IMR-90 (cell line): ENCODE results near the gene F3. TPM values are rescaled to one million over a fixed set of nuclear protein-coding genes. Genes with fewer than 3 reads are reported as not detected.

Experiments
- ATAC-seq: fragments of 200-7000 bp; cut with Tn5 transposase; 2 replicates; pipeline ENCODE4 v1.9.1; 2020; ENCODE audit warnings: low read depth, mild to moderate bottlenecking, moderate library complexity
- BruUV-seq: library from RNA; stranded (reverse); fragments of 400-500 nt; replicated peaks from 2 replicates; lab custom pipeline; 2021; lab: Mats Ljungman, UMichigan
- CTCF ChIA-PET: fragments of 300-600 bp; formaldehyde crosslinking; extraction: SDS; loops from one replicate; lab custom pipeline; 2021; ENCODE audit warnings: antibody characterized with exemption; lab: Yijun Ruan, JAX
- POLR2A ChIA-PET: fragments of 300-600 bp; sonication (Branson Sonifier 250); formaldehyde crosslinking; loops from one replicate; lab custom pipeline; 2022; ENCODE audit warnings: antibody characterized with exemption; ENCODE audit not compliant: unreplicated experiment; lab: Charles Lee
- DNase-seq: peaks from one replicate; pipeline ENCODE4 v3.0.0; 2013
- H2AFZ ChIP-seq: replicated peaks from 2 replicates; pipeline ENCODE3; 2013; ENCODE audit warnings: low read length, mild to moderate bottlenecking; ENCODE audit not compliant: poor library complexity
- H2AK5ac ChIP-seq: 2 replicates; pipeline ENCODE4 v1.6.1; 2013; ENCODE audit warnings: low read depth, low read length, inconsistent platforms
- H2AK9ac ChIP-seq: replicated peaks from 2 replicates; pipeline ENCODE3; 2013; ENCODE audit warnings: mild to moderate bottlenecking, low read depth, low read length, moderate library complexity; ENCODE audit not compliant: poor library complexity
- H2BK120ac ChIP-seq: 2 replicates; pipeline ENCODE4 v1.6.1; 2013; ENCODE audit warnings: low read depth, low read length, inconsistent platforms
- H2BK15ac ChIP-seq: 3 replicates; pipeline ENCODE4 v1.6.1; 2013; ENCODE audit warnings: low read depth, low read length, inconsistent platforms
- H2BK20ac ChIP-seq: 2 replicates; pipeline ENCODE4 v1.6.1; 2013; ENCODE audit warnings: low read depth, mild to moderate bottlenecking, inconsistent platforms, low read length, moderate library complexity
- H2BK5ac ChIP-seq: 2 replicates; pipeline ENCODE4 v1.6.1; 2013; ENCODE audit warnings: mild to moderate bottlenecking, low read depth, low read length, inconsistent platforms; ENCODE audit not compliant: poor library complexity, severe bottlenecking
- H3K14ac ChIP-seq: replicated peaks from 2 replicates; pipeline ENCODE4 v1.6.1; 2013; ENCODE audit warnings: low read depth, low read length, inconsistent platforms
- H3K18ac ChIP-seq: 2 replicates; pipeline ENCODE4 v1.6.1; 2013; ENCODE audit warnings: low read depth, low read length, control low read depth
- H3K23ac ChIP-seq: 2 replicates; pipeline ENCODE4 v1.6.1; 2013; ENCODE audit warnings: low read depth, low read length, inconsistent platforms
- H3K27ac ChIP-seq: 2 replicates; pipeline ENCODE4 v1.5.1; 2013; ENCODE audit warnings: mild to moderate bottlenecking, control low read depth, low read length; ENCODE audit not compliant: insufficient read depth
- H3K27me3 ChIP-seq: 2 replicates; pipeline ENCODE4 v1.6.1; 2013; ENCODE audit warnings: low read length; ENCODE audit not compliant: control insufficient read depth, insufficient read depth
- H3K36me3 ChIP-seq: 2 replicates; pipeline ENCODE4 v1.6.1; 2013; ENCODE audit warnings: low read length, mixed read lengths; ENCODE audit not compliant: control insufficient read depth, insufficient read depth
- H3K4ac ChIP-seq: 2 replicates; pipeline ENCODE4 v1.6.1; 2013; ENCODE audit warnings: low read depth, low read length, inconsistent platforms
- H3K4me1 ChIP-seq: 2 replicates; pipeline ENCODE4 v1.6.1; 2013; ENCODE audit warnings: low read length, mixed read lengths; ENCODE audit not compliant: control insufficient read depth, insufficient read depth
- H3K4me2 ChIP-seq: 2 replicates; pipeline ENCODE4 v1.6.1; 2013; ENCODE audit warnings: low read depth, mild to moderate bottlenecking, control low read depth, low read length, moderate library complexity
- H3K4me3 ChIP-seq: 2 replicates; pipeline ENCODE4 v1.5.1; 2013; ENCODE audit warnings: low read depth, mild to moderate bottlenecking, control low read depth, low read length, moderate library complexity; ENCODE audit not compliant: insufficient read depth
- H3K56ac ChIP-seq: 2 replicates; pipeline ENCODE4 v1.6.1; 2013; ENCODE audit warnings: low read length, inconsistent platforms; ENCODE audit not compliant: insufficient read depth; ENCODE audit errors: extremely low read depth
- H3K79me1 ChIP-seq, 2 experiments: 2 replicates each; pipeline ENCODE4 v1.6.1; 2013; ENCODE audit warnings: low read length in 2 of 2, inconsistent platforms in 1 of 2, low read depth in 1 of 2
- H3K9ac ChIP-seq: 2 replicates; pipeline ENCODE4 v1.6.1; 2013; ENCODE audit warnings: low read depth, low read length, control low read depth
- H3K9me1 ChIP-seq: 2 replicates; pipeline ENCODE4 v1.6.1; 2013; ENCODE audit warnings: low read length, inconsistent platforms; ENCODE audit not compliant: insufficient read depth
- H3K9me3 ChIP-seq: 2 replicates; pipeline ENCODE4 v1.6.1; 2013; ENCODE audit warnings: low read length; ENCODE audit not compliant: control insufficient read depth, insufficient read depth
- H4K20me1 ChIP-seq: 2 replicates; pipeline ENCODE4 v1.6.1; 2013; ENCODE audit warnings: low read length, inconsistent platforms; ENCODE audit not compliant: insufficient read depth
- H4K5ac ChIP-seq: 2 replicates; pipeline ENCODE4 v1.6.1; 2013; ENCODE audit warnings: mild to moderate bottlenecking, low read depth, low read length, control low read depth
- H4K8ac ChIP-seq, 2 experiments: 2 replicates each; pipeline ENCODE4 v1.6.1; 2013; ENCODE audit warnings: low read depth in 2 of 2, low read length in 2 of 2, control low read depth in 1 of 2, inconsistent platforms in 1 of 2
- H4K91ac ChIP-seq: 2 replicates; pipeline ENCODE4 v1.6.1; 2013; ENCODE audit warnings: low read depth, low read length, inconsistent platforms; ENCODE audit not compliant: insufficient read depth
- MAZ ChIP-seq: IDR thresholded peaks from 2 replicates; pipeline ENCODE4 v1.6.1; 2012; ENCODE audit warnings: low read depth, mild to moderate bottlenecking, low read length, improper control_type of control experiment, moderate library complexity, borderline replicate concordance
- POLR2A ChIP-seq: IDR thresholded peaks from 2 replicates; pipeline ENCODE4 v1.6.1; 2012; ENCODE audit warnings: mild to moderate bottlenecking, low read depth, low read length
- RFX5 ChIP-seq: IDR thresholded peaks from 2 replicates; pipeline ENCODE4 v1.8.0; 2012; ENCODE audit warnings: low read depth, mild to moderate bottlenecking, low read length, moderate library complexity
- WGBS, 2 experiments: methylation state at CpG; one replicate each; pipeline versions ENCODE4 v1.1.5 to v1.1.7; 2013; ENCODE audit warnings: missing lambda C conversion rate in 2 of 2; ENCODE audit not compliant: insufficient read length in 1 of 2; ENCODE audit errors: extremely low coverage in 2 of 2; 5-methylcytosine and 5-hydroxymethylcytosine counted together
- dilution Hi-C: fragments of 300-500 bp; cut with HindIII; formaldehyde crosslinking; loops from one replicate; pipeline ENCODE4 v1.14.3; 2018; ENCODE audit warnings: low sequenced_read_pairs; ENCODE audit not compliant: unreplicated experiment
- in situ Hi-C: fragments of 300-500 bp; cut with MboI; formaldehyde crosslinking; loops from 3 replicates; pipeline ENCODE4 v1.14.3; 2019; ENCODE audit warnings: low sequenced_read_pairs, inconsistent platforms, mixed read lengths
- intact Hi-C: fragments of 100-400 bp; cut with micrococcal nuclease; formaldehyde crosslinking; loops from 2 replicates; pipeline ENCODE4 v1.10.0; 2022
- polyA plus RNA-seq, 3 experiments: library from polyadenylated mRNA; depleted of rRNA; stranded (reverse); fragments of >200 nt; gene quantifications; 2 replicates each; pipeline ENCODE4 v1.2.3, GENCODE V29; 2012; ENCODE audit warnings: low replicate concordance in 1 of 3
- total RNA-seq: library from RNA; depleted of rRNA; stranded (reverse); fragments of >200 nt; gene quantifications from 2 replicates; pipeline ENCODE4 v1.2.3, GENCODE V29; 2012
- TF ChIP-seq, protein P1 (sequence below): fragments of 150-350 bp; IDR thresholded peaks from 2 replicates; pipeline ENCODE4 v1.6.1; 2017; ENCODE audit warnings: mild to moderate bottlenecking, antibody characterized with exemption, low read length, low read depth

The F3 gene
- total and polyA plus RNA-seq, 2 of the 4 experiments (the other 2 are of a cell fraction): 75.6 to 126 TPM

- Histone ChIP-seq H3K18ac (no peak overlapping the region), H3K4me2 (no peak overlapping the region), H3K23ac (no peak overlapping the region), H3K4me3 (no peak overlapping the region), H3K27ac (no peak overlapping the region), H2AFZ (no peak overlapping the region), H4K5ac (no peak overlapping the region), H4K20me1 (no peaks in the 10 kb centered on the region), H3K9me1 (no peaks in the 10 kb centered on the region), H3K9ac (no peak overlapping the region), H3K14ac (no peak overlapping the region), H2BK120ac (no peak overlapping the region), H3K4ac (no peak overlapping the region), H2BK20ac (no peak overlapping the region), H3K79me1 (no peaks in the 10 kb centered on the region), H2BK5ac (no peak overlapping the region), H4K91ac (no peak overlapping the region), H2AK5ac (no peak overlapping the region), H3K36me3 (peaks cover 17% of the 10 kb centered on the region), H2BK15ac (no peak overlapping the region), H3K4me1 (no peaks in the 10 kb centered on the region), H4K8ac (no peak overlapping the region), H3K27me3 (no peaks in the 10 kb centered on the region), H3K9me3 (no peaks in the 10 kb centered on the region), H2AK9ac (no peak overlapping the region), H3K56ac (no peak overlapping the region)
- no peak for DNase-seq
- dilution Hi-C loops (no loop called here), intact Hi-C loops (no loop called here), in situ Hi-C loops (no loop called here)
- 100% methylated on average over 2 of the region's 2 CpGs; no CpG with 5 or more reads in 1 of the 2 experiments for WGBS, 2 experiments
- ChIA-PET CTCF (interaction anchor here (0.6 kb wide), 2 partner anchors 16 to 17 kb away, joined by 3 read pairs; no protein-coding TSS in a partner anchor), POLR2A (interaction anchor here (0.6 kb wide), 2 partner anchors 539 to 577 kb away, joined by 4 read pairs; partner anchors contain the start of gene ALG14)
- ATAC-seq: no peak
- BruUV-seq: no TSS peak
- TF ChIP-seq, protein P1, sequence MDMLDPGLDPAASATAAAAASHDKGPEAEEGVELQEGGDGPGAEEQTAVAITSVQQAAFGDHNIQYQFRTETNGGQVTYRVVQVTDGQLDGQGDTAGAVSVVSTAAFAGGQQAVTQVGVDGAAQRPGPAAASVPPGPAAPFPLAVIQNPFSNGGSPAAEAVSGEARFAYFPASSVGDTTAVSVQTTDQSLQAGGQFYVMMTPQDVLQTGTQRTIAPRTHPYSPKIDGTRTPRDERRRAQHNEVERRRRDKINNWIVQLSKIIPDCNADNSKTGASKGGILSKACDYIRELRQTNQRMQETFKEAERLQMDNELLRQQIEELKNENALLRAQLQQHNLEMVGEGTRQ: no peak
- TF ChIP-seq RFX5 (no peak), POLR2A (no peak), MAZ (no peak)
Observed at GRCh38 chr1:94496076-94496755, 45.3 kb downstream of the F3 start.
